Peyer's patch (tissue), 4 donors: ENCODE results near the gene SPINK14.

ENCODE experiments used
- POLR2A ChIP-seq, 2 donors: fragments of 450-650 bp; IDR thresholded peaks; one replicate each; pipeline ENCODE4 v1.5.1; 2017; ENCODE audit warnings: antibody characterized with exemption in 2 of 2, mild to moderate bottlenecking in 2 of 2, moderate library complexity in 2 of 2
- TF ChIP-seq, protein P1 (sequence below), 6 experiments: fragments of 450-650 bp in 4 of 6; fragments of 200-600 bp in 2 of 6; sonication (generic) in 1 of 6; IDR thresholded peaks; one replicate each; pipeline ENCODE4 v1.5.1; 2017 to 2019; ENCODE audit warnings: antibody characterized with exemption in 6 of 6, mild to moderate bottlenecking in 3 of 6, moderate library complexity in 1 of 6

DNA sequence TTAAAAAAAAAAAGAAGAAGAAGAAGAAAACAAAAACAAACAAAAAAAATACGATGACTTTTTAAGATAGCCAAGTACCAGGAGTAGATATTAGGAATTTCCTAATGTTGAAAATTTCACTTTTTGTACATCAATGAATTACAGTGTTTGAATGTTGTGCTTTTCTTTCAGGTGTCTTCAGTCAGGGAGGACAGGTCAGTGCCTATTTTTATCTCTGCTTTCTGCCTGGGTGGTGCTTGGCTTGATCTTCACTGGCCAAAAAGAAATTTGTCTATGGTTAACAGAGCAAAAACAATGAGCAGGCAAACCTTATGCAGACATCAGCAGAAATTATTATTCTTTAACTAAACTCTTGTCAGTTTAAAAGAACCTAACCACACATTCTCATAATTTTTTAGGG, 37.5 kb downstream of the SPINK14 start:
- no peak for TF ChIP-seq POLR2A (IDR thresholded peaks at IDR 0.05)
- TF ChIP-seq, protein P1, sequence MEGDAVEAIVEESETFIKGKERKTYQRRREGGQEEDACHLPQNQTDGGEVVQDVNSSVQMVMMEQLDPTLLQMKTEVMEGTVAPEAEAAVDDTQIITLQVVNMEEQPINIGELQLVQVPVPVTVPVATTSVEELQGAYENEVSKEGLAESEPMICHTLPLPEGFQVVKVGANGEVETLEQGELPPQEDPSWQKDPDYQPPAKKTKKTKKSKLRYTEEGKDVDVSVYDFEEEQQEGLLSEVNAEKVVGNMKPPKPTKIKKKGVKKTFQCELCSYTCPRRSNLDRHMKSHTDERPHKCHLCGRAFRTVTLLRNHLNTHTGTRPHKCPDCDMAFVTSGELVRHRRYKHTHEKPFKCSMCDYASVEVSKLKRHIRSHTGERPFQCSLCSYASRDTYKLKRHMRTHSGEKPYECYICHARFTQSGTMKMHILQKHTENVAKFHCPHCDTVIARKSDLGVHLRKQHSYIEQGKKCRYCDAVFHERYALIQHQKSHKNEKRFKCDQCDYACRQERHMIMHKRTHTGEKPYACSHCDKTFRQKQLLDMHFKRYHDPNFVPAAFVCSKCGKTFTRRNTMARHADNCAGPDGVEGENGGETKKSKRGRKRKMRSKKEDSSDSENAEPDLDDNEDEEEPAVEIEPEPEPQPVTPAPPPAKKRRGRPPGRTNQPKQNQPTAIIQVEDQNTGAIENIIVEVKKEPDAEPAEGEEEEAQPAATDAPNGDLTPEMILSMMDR (IDR thresholded peaks at IDR 0.05), result no peak
